HCT116 (cell line): Measurements from ENCODE around the gene TMEM52. TPM values are rescaled to one million over a fixed set of nuclear protein-coding genes. Genes with fewer than 3 reads are reported as not detected.

Experiments
- ATAC-seq: fragments of 200-7000 bp; cut with Tn5 transposase; 2 replicates; pipeline ENCODE4 v1.9.1; 2020; ENCODE audit warnings: mild to moderate bottlenecking, moderate library complexity
- BruUV-seq: library from RNA; stranded (reverse); fragments of 400-500 nt; replicated peaks from 2 replicates; lab custom pipeline; 2021; lab: Mats Ljungman, UMichigan
- CTCF ChIA-PET: fragments of 300-600 bp; sonication (Branson Sonifier 250); formaldehyde crosslinking; loops from one replicate; lab custom pipeline; 2021; ENCODE audit warnings: antibody characterized with exemption; lab: Charles Lee
- POLR2A ChIA-PET: fragments of 300-600, 350-600 bp; sonication (Branson Sonifier 250); formaldehyde crosslinking; loops from one replicate; lab custom pipeline; 2021; ENCODE audit warnings: antibody characterized with exemption; lab: Charles Lee
- RAD21 ChIA-PET, 2 experiments: fragments of 300-600 bp; sonication (Branson Sonifier 250); formaldehyde crosslinking; loops; one replicate each; lab custom pipeline; 2023; ENCODE audit warnings: low total read pairs in 2 of 2; ENCODE audit not compliant: uncharacterized antibody in 2 of 2, unreplicated experiment in 2 of 2, low non-redundant PET in 1 of 2; lab: Charles Lee
- DNase-seq: peaks from one replicate; pipeline ENCODE4 v3.0.0-alpha.2; 2010; ENCODE audit warnings: low read depth, low spot score
- H2AFZ ChIP-seq: fragments of 200-600 bp; shearing (Covaris generic), sonication (generic); 2 replicates; pipeline ENCODE4 v1.6.1; 2017; ENCODE audit warnings: low read depth, mixed run types, mixed read lengths, antibody characterized with exemption, low read length; ENCODE audit not compliant: poor library complexity, severe bottlenecking
- H3K27ac ChIP-seq: 2 replicates; pipeline ENCODE4 v1.5.1; 2012; ENCODE audit warnings: low read depth, low read length
- H3K27me3 ChIP-seq: fragments of 200-600 bp; sonication (generic); 2 replicates; pipeline ENCODE4 v1.6.1; 2016; ENCODE audit warnings: mixed run types, low read length, mixed read lengths; ENCODE audit not compliant: insufficient read depth
- H3K36me3 ChIP-seq, 2 experiments: fragments of 200-500 bp in 1 of 2; fragments of 200-600 bp in 1 of 2; sonication (Bioruptor generic) in 1 of 2; sonication (generic) in 1 of 2; 2 replicates each; pipeline versions ENCODE4 v1.5.1 to v1.6.1; 2014 to 2016; ENCODE audit warnings: low read length in 2 of 2, inconsistent platforms in 1 of 2, mixed read lengths in 1 of 2, mixed run types in 1 of 2; ENCODE audit not compliant: insufficient read depth in 2 of 2, control insufficient read depth in 1 of 2
- H3K4me1 ChIP-seq, 2 experiments: fragments of 200-600 bp in 1 of 2; sonication (generic) in 1 of 2; 2 replicates each; pipeline versions ENCODE4 v1.5.1 to v1.6.1; 2012 to 2017; ENCODE audit warnings: low read length in 2 of 2, inconsistent platforms in 1 of 2, mild to moderate bottlenecking in 1 of 2, mixed read lengths in 1 of 2, mixed run types in 1 of 2, moderate library complexity in 1 of 2; ENCODE audit not compliant: insufficient read depth in 2 of 2, control insufficient read depth in 1 of 2
- H3K4me2 ChIP-seq: fragments of 200-600 bp; sonication (generic); 2 replicates; pipeline ENCODE4 v1.6.1; 2017; ENCODE audit warnings: mixed run types, low read length, mixed read lengths
- H3K4me3 ChIP-seq, 2 experiments: fragments of 200-600 bp in 1 of 2; sonication (generic) in 1 of 2; replicated peaks in 1 of 2; 2 replicates each; pipeline ENCODE4 v1.5.1; 2011 to 2016; ENCODE audit warnings: low read length in 2 of 2, control low read depth in 1 of 2, low read depth in 1 of 2, mild to moderate bottlenecking in 1 of 2, mixed read lengths in 1 of 2, mixed run types in 1 of 2
- H3K79me2 ChIP-seq: fragments of 200-600 bp; sonication (generic); 2 replicates; pipeline ENCODE4 v1.6.1; 2017; ENCODE audit warnings: mild to moderate bottlenecking, mixed run types, low read length, moderate library complexity, mixed read lengths; ENCODE audit not compliant: insufficient read depth
- H3K9ac ChIP-seq: fragments of 200-600 bp; sonication (generic); 2 replicates; pipeline ENCODE4 v1.6.1; 2016; ENCODE audit warnings: low read length, mixed read lengths
- H3K9me2 ChIP-seq: fragments of 200-600 bp; sonication (generic), shearing (Covaris generic); 2 replicates; pipeline ENCODE4 v1.6.1; 2017; ENCODE audit warnings: mixed run types, mild to moderate bottlenecking, moderate library complexity; ENCODE audit not compliant: insufficient read depth
- H3K9me3 ChIP-seq, 2 experiments: fragments of 200-500 bp in 1 of 2; fragments of 200-600 bp in 1 of 2; sonication (Bioruptor generic) in 1 of 2; sonication (generic) in 1 of 2; 2 replicates each; pipeline ENCODE4 v1.6.1; 2014 to 2017; ENCODE audit warnings: low read length in 2 of 2, mixed read lengths in 2 of 2, inconsistent platforms in 1 of 2, low read depth in 1 of 2, mild to moderate bottlenecking in 1 of 2, mixed run types in 1 of 2, moderate library complexity in 1 of 2; ENCODE audit not compliant: control insufficient read depth in 1 of 2, insufficient read depth in 1 of 2
- H4K20me1 ChIP-seq: fragments of 200-600 bp; sonication (generic), shearing (Covaris generic); 2 replicates; pipeline ENCODE4 v1.6.1; 2017; ENCODE audit warnings: mixed run types, mild to moderate bottlenecking, moderate library complexity; ENCODE audit not compliant: insufficient read depth
- ATF3 ChIP-seq: IDR thresholded peaks from 2 replicates; pipeline ENCODE4 v1.6.1; 2012
- EZH2 ChIP-seq: fragments of 200-600 bp; sonication (generic); IDR thresholded peaks from 2 replicates; pipeline ENCODE4 v1.6.1; 2017; ENCODE audit warnings: antibody characterized with exemption, mixed run types
- JUND ChIP-seq: IDR thresholded peaks from 2 replicates; pipeline ENCODE4 v1.6.1; 2012
- POLR2A ChIP-seq: IDR thresholded peaks from 2 replicates; pipeline ENCODE4 v1.7.0; 2011; ENCODE audit warnings: borderline replicate concordance; ENCODE audit not compliant: insufficient read depth, insufficient read length; ENCODE audit errors: extremely low read depth
- REST ChIP-seq: IDR thresholded peaks from 2 replicates; pipeline ENCODE4 v1.6.1; 2012; ENCODE audit warnings: low read depth
- SIN3A ChIP-seq: IDR thresholded peaks from 2 replicates; pipeline ENCODE4 v1.6.1; 2012; ENCODE audit warnings: low read depth
- TCF7L2 ChIP-seq: IDR thresholded peaks from 2 replicates; pipeline ENCODE4 v1.7.0; 2011; ENCODE audit warnings: borderline replicate concordance, inconsistent platforms; ENCODE audit not compliant: insufficient read depth, insufficient read length; ENCODE audit errors: extremely low read depth
- YY1 ChIP-seq: IDR thresholded peaks from 2 replicates; pipeline ENCODE4 v1.6.1; 2011; ENCODE audit warnings: low read length, low read depth, moderate library complexity, mild to moderate bottlenecking; ENCODE audit not compliant: insufficient replicate concordance; ENCODE audit errors: extremely low read depth
- ZFX ChIP-seq: fragments of 450-650 bp; IDR thresholded peaks from 2 replicates; pipeline ENCODE4 v1.6.1; 2017
- intact Hi-C: fragments of 100-400 bp; cut with micrococcal nuclease; formaldehyde crosslinking; loops from 2 replicates; pipeline ENCODE4 v1.10.0; 2022
- total RNA-seq: library from RNA; stranded (reverse); gene quantifications from one replicate; pipeline ENCODE4 v1.2.1, GENCODE V29; 2021; ENCODE audit not compliant: unreplicated experiment
- TF ChIP-seq, protein P1 (sequence below): IDR thresholded peaks from 2 replicates; pipeline ENCODE4 v1.6.1; 2012
- TF ChIP-seq, protein P2 (sequence below): IDR thresholded peaks from 2 replicates; pipeline ENCODE4 v1.6.1; 2011; ENCODE audit warnings: mild to moderate bottlenecking, low read length, moderate library complexity; ENCODE audit not compliant: insufficient replicate concordance; ENCODE audit errors: extremely low read depth

The TMEM52 gene
- total RNA-seq, 1 experiment from 2014 or later, result 27.5 TPM

GRCh38 chr1:1915911-1916840 lies 2.9 kb downstream of the TMEM52 start:
- ATAC-seq (no peak), DNase-seq (no peak)
- no peak overlapping the region for H3K4me3 ChIP-seq
- H2AFZ ChIP-seq, result no peak overlapping the region
- no peak overlapping the region for H3K9ac ChIP-seq
- no peaks in the 10 kb centered on the region for H3K36me3 ChIP-seq
- 0 out of 2 replicates have a peak, but pooled peaks cover 8% of the 10 kb centered on the region for H3K79me2 ChIP-seq
- no peak overlapping the region for H3K4me2 ChIP-seq
- RAD21 ChIA-PET, result no interaction called here
- POLR2A ChIA-PET, result no interaction called here
- intact Hi-C loops, result no loop called here
- BruUV-seq, result no TSS peak
- peaks cover 11 to 29% of the 10 kb centered on the region in 2 experiments for H3K4me1 ChIP-seq
- no peaks in the 10 kb centered on the region for H3K27me3 ChIP-seq
- no peaks in the 10 kb centered on the region for H3K9me3 ChIP-seq
- TF ChIP-seq SIN3A, result no peak
- no peak for TF ChIP-seq JUND
- TF ChIP-seq TCF7L2, result no peak
- TF ChIP-seq EZH2, result no peak
- H3K27ac ChIP-seq, result no peak overlapping the region
- no peaks in the 10 kb centered on the region for H3K9me2 ChIP-seq
- no peaks in the 10 kb centered on the region for H4K20me1 ChIP-seq
- CTCF ChIA-PET, result no interaction called here

- CTCF ChIA-PET, result no interaction called here
- Histone ChIP-seq H3K27ac (no peak within 1 kb of the TSS), H3K4me1 (peaks cover 12 to 30% of the 10 kb centered on the region in 2 experiments), H2AFZ (no peak within 1 kb of the TSS), H3K4me2 (no peak within 1 kb of the TSS), H3K36me3 (no peaks in the 10 kb centered on the region), H3K79me2 (0 out of 2 replicates have a peak, but pooled peaks cover 8% of the 10 kb centered on the region), H3K9me3 (no peaks in the 10 kb centered on the region), H3K9me2 (no peaks in the 10 kb centered on the region), H3K9ac (no peak within 1 kb of the TSS), H3K27me3 (no peaks in the 10 kb centered on the region), H4K20me1 (no peaks in the 10 kb centered on the region), H3K4me3 (no peak within 1 kb of the TSS)
- POLR2A ChIA-PET, result no interaction called here
- BruUV-seq, result no TSS peak
- DNase-seq, result no peak
- intact Hi-C loops, result no loop called here
- no peak for ATAC-seq
- RAD21 ChIA-PET, result no interaction called here
- TF ChIP-seq, protein P1, sequence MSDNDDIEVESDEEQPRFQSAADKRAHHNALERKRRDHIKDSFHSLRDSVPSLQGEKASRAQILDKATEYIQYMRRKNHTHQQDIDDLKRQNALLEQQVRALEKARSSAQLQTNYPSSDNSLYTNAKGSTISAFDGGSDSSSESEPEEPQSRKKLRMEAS, result no peak
- TF ChIP-seq ZFX, result no peak
- TF ChIP-seq ATF3, result no peak
- TF ChIP-seq POLR2A, result no peak
- no peak for TF ChIP-seq JUND
- TF ChIP-seq, protein P2, sequence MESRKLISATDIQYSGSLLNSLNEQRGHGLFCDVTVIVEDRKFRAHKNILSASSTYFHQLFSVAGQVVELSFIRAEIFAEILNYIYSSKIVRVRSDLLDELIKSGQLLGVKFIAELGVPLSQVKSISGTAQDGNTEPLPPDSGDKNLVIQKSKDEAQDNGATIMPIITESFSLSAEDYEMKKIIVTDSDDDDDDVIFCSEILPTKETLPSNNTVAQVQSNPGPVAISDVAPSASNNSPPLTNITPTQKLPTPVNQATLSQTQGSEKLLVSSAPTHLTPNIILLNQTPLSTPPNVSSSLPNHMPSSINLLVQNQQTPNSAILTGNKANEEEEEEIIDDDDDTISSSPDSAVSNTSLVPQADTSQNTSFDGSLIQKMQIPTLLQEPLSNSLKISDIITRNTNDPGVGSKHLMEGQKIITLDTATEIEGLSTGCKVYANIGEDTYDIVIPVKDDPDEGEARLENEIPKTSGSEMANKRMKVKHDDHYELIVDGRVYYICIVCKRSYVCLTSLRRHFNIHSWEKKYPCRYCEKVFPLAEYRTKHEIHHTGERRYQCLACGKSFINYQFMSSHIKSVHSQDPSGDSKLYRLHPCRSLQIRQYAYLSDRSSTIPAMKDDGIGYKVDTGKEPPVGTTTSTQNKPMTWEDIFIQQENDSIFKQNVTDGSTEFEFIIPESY, result no peak
- TF ChIP-seq REST, result no peak
- TF ChIP-seq YY1, result no peak
Observed at GRCh38 chr1:1914971-1915692, 3.9 kb downstream of the TMEM52 start, which contains the start of gene CALML6. Gene CALML6, plus strand, starts transcription at chr1:1915260. Its CDS starts 21 bp downstream, at chr1:1915281.
